ENCODE results near the gene PTPRT. TPM values are rescaled to one million over a fixed set of nuclear protein-coding genes. Genes with fewer than 3 reads are reported as not detected.

The PTPRT gene
- total and polyA plus RNA-seq, 2 experiments from 2014 or later = not detected

- H3K4me1 ChIP-seq (ENCODE audit: insufficient read depth) = no peaks in the 10 kb centered on the region
- Mint-ChIP-seq H3K36me3 (ENCODE audit: low read depth) (peaks cover 15% of the 10 kb centered on the region; the same call in 2 of the 3 replicates), H3K27ac (no peak overlapping the region), H3K4me3 (no peak overlapping the region), H3K4me1 (no peaks in the 10 kb centered on the region; the same call in 2 of the 3 replicates), H3K27me3 (ENCODE audit: insufficient read depth, low read depth, poor library complexity) (peaks cover 3% of the 10 kb centered on the region), H3K9me3 (peaks cover 62% of the 10 kb centered on the region)
- DNase-seq (ENCODE audit: low spot score) (no peak), ATAC-seq (no peak)
- no peaks in the 10 kb centered on the region for H3K9me2 ChIP-seq (ENCODE audit: insufficient read depth)
- H2AFZ ChIP-seq = no peak overlapping the region
- H3K27ac ChIP-seq (ENCODE audit: low read depth) = no peak overlapping the region
- H3K27me3 ChIP-seq (ENCODE audit: insufficient read depth) = no peaks in the 10 kb centered on the region
- no peaks in the 10 kb centered on the region for H3F3A ChIP-seq (replicated peaks; ENCODE audit: low read depth)
- no peaks in the 10 kb centered on the region for H4K20me1 ChIP-seq (replicated peaks; ENCODE audit: insufficient read depth)
- no peak overlapping the region for H3K4me3 ChIP-seq
- H3K36me3 ChIP-seq (ENCODE audit: insufficient read depth) = peaks cover 12% of the 10 kb centered on the region; the same call in 1 of the 2 replicates
- no peak overlapping the region for H3K4me2 ChIP-seq
- no peak for TF ChIP-seq POLR2AphosphoS5 (IDR thresholded peaks at IDR 0.05; ENCODE audit: low read depth)
- TF ChIP-seq CTCF (conservative IDR thresholded peaks at IDR 0.05; ENCODE audit: low read depth in 2 of 2) = no peak
- no peak for TF ChIP-seq EZH2phosphoT487 (IDR thresholded peaks at IDR 0.05; ENCODE audit: unreplicated experiment)
- no peak for TF ChIP-seq ZNF114 (CRISPR knock-in tag; IDR thresholded peaks at IDR 0.05)
- no peak for TF ChIP-seq ZNF462 (CRISPR knock-in tag; IDR thresholded peaks at IDR 0.05)
- no peak for TF ChIP-seq NANOG (IDR thresholded peaks at IDR 0.05; ENCODE audit: borderline replicate concordance)
- TF ChIP-seq STAT1 (IDR thresholded peaks at IDR 0.05; ENCODE audit: unreplicated experiment) = no peak
- no peak for TF ChIP-seq JUNB (IDR thresholded peaks at IDR 0.05; ENCODE audit: unreplicated experiment)
- no peak for TF ChIP-seq ZNF331 (CRISPR knock-in tag; IDR thresholded peaks at IDR 0.05; ENCODE audit: low read depth)
- TF ChIP-seq REST (IDR thresholded peaks at IDR 0.05; ENCODE audit: unreplicated experiment) = no peak
- TF ChIP-seq CREB1 (CRISPR knock-in tag; IDR thresholded peaks at IDR 0.05; ENCODE audit: low read depth) = no peak
- no peak for TF ChIP-seq EZH2 (IDR thresholded peaks at IDR 0.05; ENCODE audit: low read depth, unreplicated experiment)
- no peak for TF ChIP-seq ETS1 (IDR thresholded peaks at IDR 0.05)
- no peaks in the 10 kb centered on the region for H3K79me2 ChIP-seq (replicated peaks; ENCODE audit: insufficient read depth)
These were observed 789.9 kb downstream of the PTPRT start for GRCh38 chr20:42399802-42400201.
